Colon (tissue), 2 donors: ENCODE data around the gene MRPL41.
"Not testable (repeated sequence)": the region's sequence is repeated elsewhere in the genome, so short reads cannot be mapped to it uniquely, and the experiment has no call there.

ENCODE experiments used
- FAIRE-seq: peaks from 2 replicates; lab custom pipeline; 2012; peaks lifted over from hg19 to GRCh38; lab: Jason Lieb, UNC
- donor health status: control.
- donor health status: control.

The MRPL41 gene

DNA sequence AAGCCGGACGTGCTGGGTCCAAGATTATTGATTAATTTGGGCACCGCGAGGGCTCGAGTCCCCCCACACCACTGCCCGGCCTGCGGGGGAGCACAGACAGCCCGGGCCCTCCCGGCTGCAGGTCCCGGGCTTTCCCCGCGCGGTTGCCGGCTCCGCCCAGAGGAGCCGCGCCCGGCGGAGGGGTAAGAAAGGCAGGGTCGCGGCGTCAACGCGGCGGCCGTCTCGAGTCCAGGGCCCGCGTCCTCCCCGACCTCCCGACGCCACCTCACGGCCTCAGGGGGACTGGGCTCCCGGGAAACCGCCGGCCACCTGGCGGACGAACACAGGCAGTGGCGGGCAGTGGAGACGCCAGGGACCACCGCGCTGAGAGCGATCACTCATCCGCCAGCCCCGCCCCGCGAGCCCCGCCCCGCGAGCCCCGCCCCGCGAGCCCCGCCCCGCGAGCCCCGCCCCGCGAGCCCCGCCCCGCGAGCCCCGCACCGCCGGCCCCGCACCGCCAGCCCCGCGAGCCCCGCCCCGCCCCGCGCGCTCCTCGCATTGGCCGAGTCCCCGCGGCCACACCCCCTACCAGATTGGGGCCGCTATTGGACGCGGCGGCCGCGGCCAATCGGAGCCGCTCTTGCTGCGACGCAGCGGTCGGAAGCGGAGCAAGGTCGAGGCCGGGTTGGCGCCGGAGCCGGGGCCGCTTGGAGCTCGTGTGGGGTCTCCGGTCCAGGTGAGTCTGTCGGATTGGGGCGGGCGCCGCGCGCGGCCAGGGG, at the start of gene MRPL41:
TSS of gene MRPL41 (plus strand) at position 616 of the 758 bp plus-strand sequence. CDS start 203 bp downstream, outside the sequence.
- no peak for FAIRE-seq

DNA sequence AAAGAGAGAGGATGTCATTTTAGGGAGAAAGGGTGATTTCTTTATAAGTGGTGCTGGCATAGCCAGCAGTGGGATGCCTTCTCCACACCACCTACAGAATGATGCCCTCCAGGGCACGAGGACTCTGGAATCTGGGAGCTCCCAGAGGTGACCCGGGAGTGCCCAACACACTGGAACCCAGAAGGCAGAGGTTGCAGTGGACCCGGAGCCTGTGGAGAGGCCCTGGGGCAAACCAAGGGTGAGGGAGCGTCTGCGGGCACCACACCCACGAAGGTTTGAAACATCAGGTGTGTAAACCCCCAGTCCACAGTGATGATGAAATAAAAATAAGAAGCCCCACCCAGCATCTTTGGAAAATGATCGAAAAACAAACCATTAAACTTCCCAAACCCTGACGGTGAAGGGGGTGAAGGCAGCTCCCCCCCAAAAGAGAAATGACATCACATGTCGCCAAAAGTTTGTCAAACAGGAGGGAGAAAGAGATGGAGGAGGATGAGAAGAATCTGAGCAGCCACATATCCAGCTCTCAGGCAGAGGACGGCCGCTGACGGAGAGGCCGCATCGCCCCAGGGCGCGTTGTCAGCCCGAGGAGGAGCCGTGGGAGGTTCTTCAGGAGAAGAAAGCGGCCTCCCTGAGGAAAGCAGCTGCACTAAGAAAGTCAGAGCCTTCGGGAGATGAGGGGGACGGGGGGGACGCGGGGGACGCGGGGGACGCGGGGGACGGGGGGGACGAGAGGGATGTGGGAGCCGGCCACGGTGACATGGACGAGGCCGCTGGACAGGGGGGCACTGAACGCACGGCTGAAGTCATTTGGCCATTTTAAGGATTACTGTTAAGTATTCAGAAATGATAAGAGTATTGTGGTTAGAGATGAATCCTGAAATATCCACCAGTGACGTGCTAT, 49.4 kb upstream of the MRPL41 start:
- FAIRE-seq, result no peak

DNA sequence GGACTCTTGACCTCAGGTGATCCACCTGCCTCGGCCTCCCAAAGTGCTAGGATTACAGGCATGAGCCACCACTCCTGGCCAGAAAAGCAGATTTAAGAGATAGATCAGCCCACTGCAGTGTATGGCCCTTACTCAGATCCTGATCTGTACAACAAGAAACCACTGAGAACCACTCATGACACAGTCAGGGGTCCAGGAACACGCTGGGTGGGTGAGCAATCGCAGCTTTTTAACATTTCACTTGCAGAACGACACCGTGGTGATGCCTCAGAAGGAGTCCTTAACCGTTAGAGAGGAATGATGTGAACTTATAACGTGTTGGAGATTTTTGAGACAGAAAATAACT, 47.3 kb upstream of the MRPL41 start:
- no peak for FAIRE-seq

DNA sequence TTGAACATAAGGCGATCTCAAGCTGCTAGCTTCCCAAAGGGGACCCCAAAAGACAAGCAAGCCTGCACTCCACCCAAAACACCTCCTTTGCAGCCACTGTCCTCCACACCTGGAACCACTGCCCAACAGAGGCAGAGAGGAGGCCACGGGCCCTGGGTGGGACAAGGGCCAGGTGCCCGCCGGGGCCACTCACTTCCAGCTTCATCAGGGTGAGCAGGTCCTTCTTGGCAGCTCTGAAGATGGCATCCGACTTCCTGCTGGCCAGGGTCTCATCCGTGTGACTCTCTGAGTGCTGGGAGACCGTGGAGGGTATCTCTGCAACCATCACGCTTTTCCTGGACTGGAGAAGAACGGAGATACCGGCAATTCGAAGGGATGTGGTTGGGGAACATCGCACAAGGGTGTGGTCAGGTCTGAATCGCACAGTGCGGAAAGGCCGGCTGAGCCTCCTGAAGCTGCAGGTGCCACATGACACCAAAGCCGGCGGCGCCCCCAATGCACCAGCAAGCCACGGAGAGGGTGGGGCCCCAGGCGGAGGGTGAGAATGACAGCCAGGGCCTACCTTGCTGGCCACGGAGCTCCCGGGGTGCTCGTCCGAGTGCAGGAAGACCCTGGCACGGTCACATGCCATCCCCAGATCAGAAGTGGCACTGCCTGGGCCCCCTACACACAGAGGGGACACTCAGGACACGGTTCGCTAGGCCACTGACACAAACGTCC, 46.1 kb upstream of the MRPL41 start:
- FAIRE-seq, result no peak

DNA sequence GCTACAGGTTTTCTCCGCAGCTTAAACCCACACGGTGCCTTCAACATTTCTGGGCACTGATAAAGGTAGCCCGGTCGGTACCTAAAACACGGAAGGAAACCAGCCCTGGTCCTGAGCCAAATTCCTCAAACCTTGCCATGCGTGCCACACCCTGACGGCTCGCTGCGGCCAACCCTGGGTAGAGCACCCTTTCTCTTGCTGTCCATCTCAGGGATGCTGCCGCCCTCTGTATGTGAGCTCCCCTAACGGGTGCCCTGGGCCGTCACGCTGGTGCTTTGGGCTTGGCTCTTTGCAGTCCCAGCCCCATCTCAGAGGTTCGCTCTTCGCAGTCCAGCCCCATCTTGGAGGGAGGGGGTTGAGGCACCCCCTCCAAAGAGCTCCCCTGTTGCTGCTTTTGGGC, 45.4 kb upstream of the MRPL41 start:
- no peak for FAIRE-seq

DNA sequence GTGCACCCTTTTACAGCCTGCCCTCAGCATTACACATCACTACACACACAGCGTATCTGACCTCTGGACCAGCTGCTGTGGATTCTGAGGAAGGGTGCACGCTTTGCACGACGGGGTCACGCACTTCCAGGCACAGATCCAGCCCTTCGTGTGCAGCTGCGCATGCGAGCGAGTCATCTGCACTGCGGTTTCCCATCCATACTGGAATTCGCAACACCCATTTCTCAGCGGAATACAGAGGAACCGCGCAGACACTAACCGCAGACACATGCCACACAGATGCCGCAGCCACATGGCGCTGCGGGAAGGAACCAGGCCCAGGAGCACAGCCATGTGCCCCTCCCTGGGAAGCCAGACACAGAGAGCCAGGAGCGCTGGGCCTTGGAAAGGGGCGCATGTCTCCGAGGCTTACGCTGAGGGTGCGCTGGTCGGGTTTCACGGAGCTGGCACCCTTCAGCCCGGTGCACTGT, 44.9 kb upstream of the MRPL41 start:
- FAIRE-seq, result no peak

DNA sequence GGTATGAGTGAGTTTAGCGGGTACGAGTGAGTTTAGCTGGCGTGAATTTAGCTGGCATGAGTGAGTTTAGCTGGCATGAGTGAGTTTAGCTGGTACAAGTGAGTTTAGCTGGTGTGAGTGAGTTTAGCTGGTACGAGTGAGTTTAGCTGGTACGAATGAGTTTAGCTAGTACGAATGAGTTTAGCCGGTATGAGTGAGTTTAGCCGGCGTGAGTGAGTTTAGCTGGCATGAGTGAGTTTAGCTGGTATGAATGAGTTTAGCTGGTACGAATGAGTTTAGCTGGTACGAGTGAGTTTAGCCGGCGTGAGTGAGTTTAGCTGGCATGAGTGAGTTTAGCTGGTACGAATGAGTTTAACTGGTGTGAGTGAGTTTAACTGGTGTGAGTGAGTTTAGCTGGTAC, 42.5 kb upstream of the MRPL41 start:
- no peak for FAIRE-seq

DNA sequence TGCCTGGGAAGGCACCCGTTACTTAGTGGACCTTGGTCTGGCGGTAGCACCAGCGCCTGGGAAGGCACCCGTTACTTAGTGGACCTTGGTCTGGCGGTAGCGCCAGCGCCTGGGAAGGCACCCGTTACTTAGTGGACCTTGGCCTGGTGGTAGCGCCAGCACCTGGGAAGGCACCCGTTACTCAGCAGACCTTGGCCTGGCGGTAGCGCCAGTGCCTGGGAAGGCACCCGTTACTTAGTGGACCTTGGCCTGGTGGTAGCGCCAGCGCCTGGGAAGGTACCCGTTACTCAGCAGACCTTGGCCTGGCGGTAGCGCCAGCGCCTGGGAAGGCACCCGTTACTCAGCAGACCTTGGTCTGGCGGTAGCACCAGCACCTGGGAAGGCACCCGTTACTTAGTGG, 40.6 kb upstream of the MRPL41 start:
- FAIRE-seq, result not testable (repeated sequence)

DNA sequence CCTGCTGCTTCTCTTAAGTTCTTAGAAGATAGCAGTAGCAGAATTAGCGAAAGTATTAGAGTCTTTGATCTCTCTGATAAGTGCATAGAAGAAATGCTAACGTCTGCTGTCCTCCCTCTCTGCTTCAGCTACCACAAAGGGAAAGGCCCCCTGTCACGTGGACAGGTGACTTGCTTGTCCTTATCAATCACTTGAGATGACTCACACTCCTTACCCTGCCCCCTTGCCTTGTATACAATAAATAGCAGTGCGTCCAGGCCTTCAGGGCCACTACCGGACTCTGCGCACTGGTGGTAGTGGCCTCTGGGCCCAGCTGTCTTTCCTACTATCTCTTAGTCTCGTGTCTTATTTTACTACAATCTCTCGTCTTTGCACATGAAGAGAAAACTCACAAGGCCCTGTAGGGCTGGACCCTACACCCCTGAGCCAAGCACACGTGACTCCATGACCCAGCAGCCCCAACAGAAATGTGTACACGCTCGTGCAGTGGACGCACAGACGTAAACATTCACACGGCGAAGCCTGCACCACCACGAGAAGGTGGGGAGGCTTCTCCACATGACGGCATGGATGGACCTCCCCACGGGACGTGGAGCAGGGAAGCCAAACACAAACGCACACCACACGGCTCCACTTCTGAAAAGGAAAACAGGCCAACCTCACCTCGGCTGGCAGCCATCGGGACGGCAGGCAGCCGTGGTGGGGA, 39.8 kb upstream of the MRPL41 start:
- no peak for FAIRE-seq

DNA sequence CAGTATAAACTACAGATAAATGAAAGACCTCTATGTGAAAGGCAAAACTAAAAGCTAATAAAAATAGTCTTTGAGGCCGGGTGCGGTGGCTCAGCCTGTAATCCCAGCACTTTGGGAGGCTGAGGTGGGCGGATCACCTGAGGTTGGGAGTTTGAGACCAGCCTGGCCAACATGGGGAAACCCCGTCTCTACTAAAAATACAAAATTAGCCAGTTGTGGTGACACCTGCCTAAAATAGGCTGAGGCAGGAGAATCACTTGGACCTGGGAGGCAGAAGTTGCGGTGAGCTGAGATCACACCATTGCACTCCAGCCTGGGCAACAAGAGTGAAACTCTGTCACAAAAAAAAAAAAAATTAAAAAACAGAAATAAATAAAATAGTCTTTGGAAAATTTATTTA, 38.5 kb upstream of the MRPL41 start:
- not testable (repeated sequence) for FAIRE-seq

DNA sequence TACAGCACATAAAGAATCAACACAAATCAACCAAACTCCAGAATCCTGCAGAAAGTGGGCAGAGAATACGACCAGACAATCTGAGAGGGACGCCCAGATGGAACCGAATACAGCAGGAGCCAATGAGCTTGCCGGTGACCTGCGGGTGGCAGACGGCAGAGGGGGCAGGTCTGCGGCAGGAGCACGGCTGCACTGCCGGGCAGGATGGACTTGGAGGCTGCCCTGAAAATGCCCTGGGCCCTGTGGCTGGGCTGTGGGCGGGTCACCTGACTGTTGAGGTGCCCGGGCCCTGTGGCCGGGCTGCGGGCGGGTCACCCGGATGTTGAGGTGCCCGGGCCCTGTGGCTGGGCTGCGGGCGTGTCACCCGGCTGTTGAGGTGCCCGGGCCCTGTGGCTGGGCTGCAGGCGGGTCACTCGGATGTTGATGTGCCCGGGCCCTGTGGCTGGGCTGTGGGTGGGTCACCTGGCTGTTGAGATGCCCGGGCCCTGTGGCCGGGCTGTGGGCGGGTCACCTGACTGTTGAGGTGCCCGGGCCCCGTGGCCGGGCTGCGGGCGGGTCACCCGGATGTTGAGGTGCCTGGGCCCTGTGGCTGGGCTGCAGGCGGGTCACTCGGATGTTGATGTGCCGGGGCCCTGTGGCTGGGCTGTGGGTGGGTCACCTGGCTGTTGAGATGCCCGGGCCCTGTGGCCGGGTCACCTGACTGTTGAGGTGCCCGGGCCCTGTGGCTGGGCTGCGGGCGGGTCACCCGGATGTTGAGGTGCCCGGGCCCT, 37.7 kb upstream of the MRPL41 start:
- not testable (repeated sequence) for FAIRE-seq

DNA sequence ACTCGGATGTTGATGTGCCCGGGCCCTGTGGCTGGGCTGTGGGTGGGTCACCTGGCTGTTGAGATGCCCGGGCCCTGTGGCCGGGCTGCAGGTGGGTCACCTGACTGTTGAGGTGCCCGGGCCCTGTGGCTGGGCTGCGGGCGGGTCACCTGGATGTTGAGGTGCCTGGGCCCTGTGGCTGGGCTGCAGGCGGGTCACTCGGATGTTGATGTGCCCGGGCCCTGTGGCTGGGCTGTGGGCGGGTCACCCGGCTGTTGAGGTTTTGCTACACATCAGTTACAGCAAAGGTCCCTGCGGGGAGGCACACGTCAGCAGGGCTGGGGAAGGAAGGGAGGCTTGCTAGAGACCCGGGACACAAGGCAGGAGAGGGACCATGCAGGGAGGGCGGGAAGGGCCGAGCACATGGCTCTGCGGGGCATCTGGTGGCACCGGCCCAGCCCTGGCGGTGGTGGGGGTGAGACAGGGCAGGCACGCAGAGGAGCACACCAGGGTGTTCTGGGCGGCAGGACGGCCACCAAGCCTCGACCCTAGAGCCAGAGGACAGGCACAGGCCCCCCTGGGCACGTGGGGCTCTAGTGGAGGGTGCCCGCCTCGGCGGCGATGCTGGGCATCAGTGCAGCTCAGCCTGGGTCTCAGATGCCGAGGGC, 36.9 kb upstream of the MRPL41 start:
- FAIRE-seq, result no peak

DNA sequence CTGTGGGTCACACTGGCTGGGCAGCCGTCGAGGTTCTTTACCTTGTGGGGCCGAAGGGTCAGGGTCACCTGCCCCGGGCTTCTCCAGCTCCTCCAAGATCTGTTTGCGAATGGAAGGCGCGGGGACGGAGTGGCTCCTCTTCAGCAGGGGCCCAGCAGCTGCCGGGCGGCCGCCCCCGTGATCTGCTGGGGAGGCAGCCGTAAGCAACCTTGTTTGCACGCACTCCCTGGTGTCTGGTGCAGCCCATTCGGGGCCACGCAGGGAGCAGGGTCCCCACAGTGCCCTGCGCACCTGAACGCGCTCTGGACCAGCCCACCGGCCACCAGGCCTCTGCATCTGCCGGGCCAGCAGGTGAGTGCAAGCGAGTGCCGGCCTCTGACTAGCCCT, 36.3 kb upstream of the MRPL41 start:
- FAIRE-seq, result no peak

DNA sequence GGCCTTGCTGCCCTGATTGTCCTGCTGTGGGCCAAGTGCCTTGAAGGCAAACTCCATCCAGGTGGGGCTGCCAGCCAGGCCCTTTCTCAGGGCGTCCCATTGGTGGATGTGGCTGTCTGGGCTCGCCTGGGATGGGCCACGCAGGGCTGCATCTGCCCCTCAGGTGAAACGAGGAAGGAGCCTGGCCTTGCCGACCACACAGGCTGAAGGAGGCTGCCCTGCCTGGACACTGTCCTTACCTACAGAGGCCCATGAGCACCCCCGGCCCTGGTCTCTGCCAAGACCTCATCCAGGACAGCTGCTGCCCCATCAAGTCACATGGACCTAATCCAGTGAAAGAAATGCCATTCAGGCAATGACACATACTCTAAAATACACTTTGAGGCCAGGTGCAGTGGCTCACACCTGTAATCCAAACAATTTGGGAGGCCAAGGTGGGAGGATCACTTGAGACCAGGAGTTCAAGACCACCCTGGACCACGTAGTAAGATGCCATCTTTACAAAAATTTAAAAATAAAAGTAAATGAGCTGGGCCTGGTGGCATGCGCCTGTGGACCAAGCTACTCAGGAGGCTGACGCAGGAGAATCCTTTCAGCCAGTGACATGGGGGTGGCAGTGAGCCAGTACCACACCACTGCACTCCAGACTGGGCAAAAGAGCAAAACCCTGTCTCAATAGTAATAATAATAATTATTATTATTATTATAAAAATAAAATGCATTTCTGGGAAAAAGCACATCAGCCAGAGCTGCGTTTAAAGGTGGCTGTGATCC, 35.3 kb upstream of the MRPL41 start:
- FAIRE-seq, result no peak

DNA sequence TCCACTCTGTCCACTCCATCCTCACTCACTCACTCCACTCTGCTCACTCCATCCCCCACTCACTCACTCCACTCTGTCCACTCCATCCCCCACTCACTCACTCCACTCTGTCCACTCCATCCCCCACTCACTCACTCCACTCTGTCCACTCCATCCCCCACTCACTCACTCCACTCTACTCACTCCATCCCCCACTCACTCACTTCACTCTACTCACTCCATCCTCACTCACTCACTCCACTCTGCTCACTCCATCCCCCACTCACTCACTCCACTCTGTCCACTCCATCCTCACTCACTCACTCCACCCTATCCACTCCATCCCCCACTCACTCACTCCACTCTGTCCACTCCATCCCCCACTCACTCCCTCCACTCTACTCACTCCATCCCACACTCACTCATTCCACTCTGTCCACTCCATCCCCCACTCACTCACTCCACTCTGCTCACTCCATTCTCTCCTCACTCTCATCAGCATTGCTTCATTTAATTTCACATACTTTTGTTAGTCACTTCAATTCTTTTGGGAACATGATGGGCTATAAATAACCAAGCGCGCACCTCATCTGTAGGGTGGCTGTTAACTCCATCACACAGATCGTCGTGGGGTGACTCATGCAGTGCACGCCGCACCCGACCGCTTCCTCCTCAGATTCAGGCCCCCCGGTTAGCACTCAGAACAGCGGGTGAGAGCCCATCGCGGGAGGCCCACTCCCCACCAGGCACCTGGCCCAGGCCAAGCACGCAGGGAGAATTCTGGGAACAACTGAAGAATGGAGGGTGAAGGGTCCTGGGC, 32.8 kb upstream of the MRPL41 start:
- not testable (repeated sequence) for FAIRE-seq

DNA sequence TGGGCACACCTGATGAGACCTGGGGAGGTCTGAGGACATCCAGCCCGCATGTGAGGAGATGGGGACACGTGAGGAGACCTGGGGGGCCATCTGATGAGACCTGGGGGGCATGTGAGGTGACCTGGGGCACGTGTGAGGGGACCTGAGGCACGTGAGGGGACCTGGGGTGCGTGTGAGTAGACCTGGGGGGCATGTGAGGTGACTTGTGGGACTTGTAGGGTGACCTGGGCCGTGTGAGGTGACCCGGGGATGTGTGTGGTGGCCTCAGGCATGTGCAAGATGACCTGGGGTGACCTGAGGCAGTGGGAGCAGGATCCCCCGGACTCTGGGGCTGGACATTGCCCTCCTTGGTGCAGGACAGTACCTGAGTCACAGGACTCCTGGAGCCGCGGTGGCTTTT, 32.1 kb upstream of the MRPL41 start:
- no peak for FAIRE-seq

DNA sequence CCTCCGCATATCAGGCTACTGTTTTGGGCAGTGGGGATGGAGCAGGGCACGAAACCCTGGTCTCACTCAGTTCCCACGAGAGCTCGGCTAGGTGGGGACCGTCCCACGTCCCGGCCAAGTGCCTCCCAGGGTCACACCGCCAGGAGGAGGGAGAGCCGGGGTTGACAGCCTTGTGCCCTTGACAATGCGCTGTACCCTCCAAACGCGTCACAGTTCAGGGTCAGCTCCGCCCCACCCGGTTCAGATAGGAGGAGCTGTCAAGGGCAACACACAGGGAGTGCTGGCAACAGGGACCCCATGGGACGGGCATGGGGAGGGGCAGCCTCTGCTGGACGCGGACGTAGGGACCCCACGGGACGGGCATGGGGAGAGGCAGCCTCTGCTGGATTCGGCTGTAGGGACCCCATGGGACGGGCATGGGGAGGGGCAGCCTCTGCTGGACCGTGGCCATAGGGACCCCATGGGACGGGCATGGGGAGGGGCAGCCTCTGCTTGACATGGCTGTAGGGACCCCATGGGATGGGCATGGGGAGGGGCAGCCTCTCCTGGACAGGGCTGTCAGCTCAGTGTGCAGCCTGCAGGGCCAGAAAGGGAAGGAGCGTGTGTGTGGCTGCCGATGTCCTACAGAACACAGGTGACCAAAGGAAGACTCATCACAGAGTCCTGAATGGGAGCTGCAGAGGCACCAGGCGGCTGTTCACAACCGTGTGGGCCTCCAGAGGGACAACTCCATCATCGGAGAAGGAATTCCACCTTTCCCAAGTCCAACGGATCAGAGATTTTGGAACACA, 30.9 kb upstream of the MRPL41 start:
- FAIRE-seq, result no peak

DNA sequence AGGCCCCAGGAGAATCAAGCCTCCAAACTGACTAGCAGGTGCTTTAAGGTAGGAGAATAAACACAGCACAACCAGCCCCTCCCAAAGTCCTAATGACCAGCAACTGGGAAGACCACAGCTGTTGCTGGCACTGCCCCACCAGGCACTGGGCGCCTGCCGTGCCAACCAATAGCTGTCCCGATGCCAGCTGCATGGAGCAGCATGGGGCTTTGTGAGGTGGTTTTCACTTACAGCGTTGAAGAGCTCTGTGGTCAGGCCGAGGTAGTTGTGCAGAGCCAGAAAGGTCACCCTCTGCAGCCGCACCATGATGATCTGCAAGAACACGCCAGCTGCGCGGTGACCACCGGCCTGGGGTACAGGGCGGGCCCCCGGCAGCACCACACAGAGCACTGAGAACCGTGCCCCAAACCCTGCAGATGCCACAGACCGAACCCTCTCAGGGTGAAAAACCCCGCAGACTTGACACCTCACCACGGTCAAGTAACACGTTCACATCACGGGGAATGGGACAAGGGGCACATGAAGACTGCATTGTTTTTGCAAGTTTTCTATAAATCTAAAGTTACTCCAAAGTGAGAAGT, 30.2 kb upstream of the MRPL41 start:
- no peak for FAIRE-seq
